Kidney (tissue), 14 donors: ENCODE results near the gene SNX4. TPM values are rescaled to one million over a fixed set of nuclear protein-coding genes. Genes with fewer than 3 reads are reported as not detected.

Experiments
- DNase-seq, 5 donors: peaks; one replicate each; pipeline ENCODE4 v3.0.0-alpha.2; 2013 to 2020
- FAIRE-seq: peaks from 2 replicates; lab custom pipeline; 2012; peaks lifted over from hg19 to GRCh38; lab: Jason Lieb, UNC
- H3K27ac ChIP-seq, 2 donors: one replicate each; pipeline ENCODE4 v1.7.0; 2013; ENCODE audit warnings: low read depth in 2 of 2, low read length in 2 of 2, inconsistent platforms in 1 of 2
- H3K27me3 ChIP-seq: one replicate; pipeline ENCODE4 v1.7.1; 2013; ENCODE audit warnings: low read length, inconsistent platforms; ENCODE audit not compliant: control insufficient read depth, insufficient read depth
- H3K36me3 ChIP-seq, 3 donors: one replicate each; pipeline versions ENCODE4 v1.7.0 to v1.7.1; 2013; ENCODE audit warnings: low read length in 3 of 3, control low read depth in 1 of 3, inconsistent platforms in 1 of 3; ENCODE audit not compliant: insufficient read depth in 3 of 3, control insufficient read depth in 2 of 3
- H3K4me1 ChIP-seq, 3 donors: one replicate each; pipeline versions ENCODE4 v1.7.0 to v1.7.1; 2013; ENCODE audit warnings: low read length in 3 of 3, inconsistent platforms in 1 of 3, low read depth in 1 of 3; ENCODE audit not compliant: control insufficient read depth in 2 of 3, insufficient read depth in 2 of 3
- H3K4me3 ChIP-seq, 3 donors: one replicate each; pipeline versions ENCODE4 v1.7.0 to v1.8.1; 2013; ENCODE audit warnings: low read length in 3 of 3, control low read depth in 1 of 3, inconsistent platforms in 1 of 3
- H3K9ac ChIP-seq, 3 donors: one replicate each; pipeline versions ENCODE4 v1.7.0 to v1.7.1; 2013; ENCODE audit warnings: low read length in 3 of 3, control low read depth in 1 of 3, inconsistent platforms in 1 of 3
- H3K9me3 ChIP-seq, 3 donors: one replicate each; pipeline versions ENCODE4 v1.7.0 to v1.7.1; 2013; ENCODE audit warnings: low read length in 3 of 3, control low read depth in 1 of 3, inconsistent platforms in 1 of 3; ENCODE audit not compliant: control insufficient read depth in 2 of 3, insufficient read depth in 1 of 3
- CTCF ChIP-seq: IDR thresholded peaks from 3 replicates; pipeline ENCODE4 v1.5.1; 2012; ENCODE audit warnings: mild to moderate bottlenecking, moderate library complexity, borderline replicate concordance; ENCODE audit not compliant: insufficient read depth; ENCODE audit errors: extremely low read depth
- intact Hi-C: fragments of 100-400 bp; cut with DNase I; formaldehyde crosslinking; loops from one replicate; pipeline ENCODE4 v1.11.1; 2022
- polyA plus RNA-seq: library from polyadenylated mRNA; stranded (reverse); fragments of 350-450 nt; fragmentation: Illumina TruSeq; extraction: RNeasy Lipid Tissue Mini Kit (QIAGEN cat#74804); gene quantifications from one replicate; pipeline ENCODE4 v1.2.3, GENCODE V29; 2014; ENCODE audit warnings: low read depth, low replicate concordance; ENCODE audit not compliant: insufficient read depth
- total RNA-seq: library from RNA; stranded (reverse); fragmentation: NEBNext Ultra II Directional; extraction: Animal tissue kit (Norgen Biotek cat#: 25700); gene quantifications from one replicate; pipeline ENCODE4 v1.2.1, GENCODE V29; 2021
- donor health status: control.
- donor health status: control.
- donor health status: control.
- donor health status: control.
- donor health status: control.
- donor health status: DM: yes; HTN: yes; CAD: no.
- donor health status: Normal renal cell carcinoma (clear cell type).

SNX4 gene
- total and polyA plus RNA-seq, 2 donors from 2014 or later: 32.5 to 46.1 TPM

GRCh38 chr3:125513490-125514115 is 6.4 kb downstream of the SNX4 start:
- FAIRE-seq: no peak
- no peak overlapping the region for H3K27ac ChIP-seq
- peaks cover 0 to 10% (median 0%) of the 10 kb centered on the region in 3 donors for H3K36me3 ChIP-seq
- TF ChIP-seq CTCF: no peak
- H3K4me3 ChIP-seq: no peak overlapping the region
- H3K9me3 ChIP-seq: no peaks in the 10 kb centered on the region
- no peak for DNase-seq
- H3K9ac ChIP-seq: no peak overlapping the region
- peaks cover 0 to 9% (median 3%) of the 10 kb centered on the region in 3 donors for H3K4me1 ChIP-seq
- no peaks in the 10 kb centered on the region for H3K27me3 ChIP-seq
- intact Hi-C loops: no loop called here

GRCh38 chr3:125512135-125512920 is 7.7 kb downstream of the SNX4 start:
- intact Hi-C loops: no loop called here
- FAIRE-seq: no peak

GRCh38 chr3:125511420-125512118 is 8.4 kb downstream of the SNX4 start:
- no peaks in the 10 kb centered on the region for H3K27me3 ChIP-seq
- no peak overlapping the region for H3K4me3 ChIP-seq
- peaks cover 0 to 18% (median 3%) of the 10 kb centered on the region in 3 donors for H3K36me3 ChIP-seq
- FAIRE-seq (no peak), DNase-seq (no peak)
- intact Hi-C loops: no loop called here
- no peaks in the 10 kb centered on the region for H3K9me3 ChIP-seq
- H3K9ac ChIP-seq: no peak overlapping the region
- TF ChIP-seq CTCF: no peak
- H3K27ac ChIP-seq: no peak overlapping the region
- peaks cover 0 to 5% (median 2%) of the 10 kb centered on the region in 3 donors for H3K4me1 ChIP-seq

More at GRCh38 chr3:125512135-125512920, 7.7 kb downstream of the SNX4 start:
- Histone ChIP-seq H3K36me3 (peaks cover 0 to 14% (median under 1%) of the 10 kb centered on the region in 3 donors), H3K4me1 (peaks cover 0 to 9% (median 3%) of the 10 kb centered on the region in 3 donors), H3K9me3 (no peaks in the 10 kb centered on the region), H3K27ac (no peak overlapping the region), H3K27me3 (no peaks in the 10 kb centered on the region), H3K9ac (no peak overlapping the region), H3K4me3 (no peak overlapping the region)
- no peak for DNase-seq
- TF ChIP-seq CTCF: no peak
